HepG2 (cell line): ENCODE data around the gene MEA1. TPM values are rescaled to one million over a fixed set of nuclear protein-coding genes. Genes with fewer than 3 reads are reported as not detected.

Source experiments
- AGO2 ChIP-seq: fragments of 200-400 bp; formaldehyde crosslinking; optimal IDR thresholded peaks from 2 replicates; pipeline ENCODE3; 2017; ENCODE audit warnings: mild to moderate bottlenecking, low read depth, low read length, moderate library complexity
- ARID5B ChIP-seq: IDR thresholded peaks from 2 replicates; pipeline ENCODE4 v1.4.0; 2020; ENCODE audit warnings: mild to moderate bottlenecking, missing genetic modification reagents
- E2F5 ChIP-seq: sonication (generic); formaldehyde crosslinking; conservative IDR thresholded peaks from 2 replicates; pipeline ENCODE4 v1.4.0; 2020; ENCODE audit warnings: missing genetic modification reagents
- NCOA1 ChIP-seq: sonication (generic); formaldehyde crosslinking; IDR thresholded peaks from 2 replicates; pipeline ENCODE4 v1.9.0; 2021; ENCODE audit warnings: missing genetic modification reagents
- PHB2 ChIP-seq: fragments of 450-650 bp; IDR thresholded peaks from 2 replicates; pipeline ENCODE4 v1.6.1; 2018; ENCODE audit not compliant: partially characterized antibody
- POLR2A ChIP-seq, 2 experiments: IDR thresholded peaks; 2 replicates each; pipeline ENCODE4 v1.6.1; 2011; ENCODE audit warnings: low read depth in 2 of 2, low read length in 2 of 2, mild to moderate bottlenecking in 1 of 2, moderate library complexity in 1 of 2; ENCODE audit not compliant: insufficient read depth in 1 of 2
- RELA ChIP-seq: sonication (generic); formaldehyde crosslinking; IDR thresholded peaks from 2 replicates; pipeline ENCODE4 v1.4.0; 2020; ENCODE audit warnings: missing genetic modification reagents
- ZFP62 ChIP-seq: sonication (generic); formaldehyde crosslinking; IDR thresholded peaks from 2 replicates; pipeline ENCODE4 v1.4.0; 2020; ENCODE audit warnings: missing genetic modification reagents
- ZNF670 ChIP-seq: sonication (generic); formaldehyde crosslinking; IDR thresholded peaks from 2 replicates; pipeline ENCODE4 v1.8.0; 2022; ENCODE audit warnings: mild to moderate bottlenecking, missing genetic modification reagents, borderline replicate concordance
- polyA plus RNA-seq, 8 experiments: library from polyadenylated mRNA; depleted of rRNA in 3 of 8; stranded (reverse) in 7 of 8; unstranded in 1 of 8; fragments of >200 nt; fragmentation: Illumina TruSeq in 4 of 8; extraction: Trizol in 4 of 8; gene quantifications; 2 replicates each; pipeline versions ENCODE4 v1.2.1 to v1.2.3, GENCODE V29; 2011 to 2016; ENCODE audit warnings: low read depth in 4 of 8, missing spikeins in 1 of 8, mixed read lengths in 1 of 8; ENCODE audit not compliant: insufficient read depth in 1 of 8
- total RNA-seq, 5 experiments: library from RNA; depleted of rRNA; stranded (reverse); fragments of >200 nt; fragmentation: Illumina TruSeq; extraction: Trizol; gene quantifications; 2 replicates each; pipeline ENCODE4 v1.2.3, GENCODE V29; 2016; ENCODE audit warnings: low read depth in 1 of 5

MEA1 gene
- total and polyA plus RNA-seq, 2 of the 13 experiments (the other 11 are each of a cell fraction or from before 2014, with no cell fraction given) = 75.6 to 86.2 TPM

- TF ChIP-seq ARID5B (CRISPR knock-in tag) = no peak
- 0 out of 4 replicates have a peak, but pooled peaks have one; percentile 0 to 13 for TF ChIP-seq POLR2A (IDR thresholded peaks at IDR 0.05; ENCODE audit: insufficient read depth in 1 of 2, low read depth in 2 of 2, low read length in 2 of 2)
- peak; percentile 88 for TF ChIP-seq AGO2
- TF ChIP-seq ZNF670 (CRISPR knock-in tag) = no peak
- TF ChIP-seq RELA (CRISPR knock-in tag) = no peak
- TF ChIP-seq NCOA1 (CRISPR knock-in tag) = no peak
- TF ChIP-seq E2F5 = no peak
- no peak for TF ChIP-seq ZFP62 (CRISPR knock-in tag)
- no peak for TF ChIP-seq PHB2
These were observed 27.0 kb upstream of the MEA1 start (continued) for GRCh38 chr6:43040542-43041257.
